K562 (cell line): ENCODE data around the gene TRPV6. TPM values are rescaled to one million over a fixed set of nuclear protein-coding genes. Genes with fewer than 3 reads are reported as not detected.

Experiments
- CREM ChIP-seq: IDR thresholded peaks from 2 replicates; pipeline ENCODE4 v1.6.1; 2014; ENCODE audit warnings: antibody characterized with exemption, low read depth
- FOXM1 ChIP-seq, 2 experiments: fragments of 450-650 bp in 1 of 2; sonication (generic) in 1 of 2; formaldehyde crosslinking in 1 of 2; IDR thresholded peaks; 2 replicates each; pipeline versions ENCODE4 v1.6.1 to v1.9.0; 2017 to 2022; ENCODE audit warnings: low read depth in 2 of 2, mild to moderate bottlenecking in 2 of 2, missing genetic modification reagents in 1 of 2, moderate library complexity in 1 of 2
- HNRNPL ChIP-seq: fragments of 200-400 bp; formaldehyde crosslinking; IDR thresholded peaks from 2 replicates; pipeline ENCODE4 v1.6.1; 2017; ENCODE audit warnings: low read depth, mild to moderate bottlenecking, low read length
- JUN ChIP-seq, 2 experiments: sonication (generic) in 1 of 2; formaldehyde crosslinking in 1 of 2; IDR thresholded peaks; 2 replicates each; pipeline versions ENCODE4 v1.6.1 to v1.8.0; 2012 to 2022; ENCODE audit warnings: borderline replicate concordance in 2 of 2, mild to moderate bottlenecking in 2 of 2, improper control_type of control experiment in 1 of 2, low read depth in 1 of 2, low read length in 1 of 2, missing genetic modification reagents in 1 of 2
- KDM4B ChIP-seq, 2 experiments: fragments of 450-650 bp in 1 of 2; sonication (generic) in 1 of 2; IDR thresholded peaks; 2 replicates each; pipeline ENCODE4 v1.6.1; 2016 to 2017; ENCODE audit warnings: borderline replicate concordance in 2 of 2, antibody characterized with exemption in 1 of 2, low read depth in 1 of 2, mild to moderate bottlenecking in 1 of 2
- MAFG ChIP-seq: fragments of 450-650 bp; conservative IDR thresholded peaks from 2 replicates; pipeline ENCODE4 v1.6.1; 2016; ENCODE audit warnings: missing genetic modification characterization, missing compliant biosample characterization
- MTA1 ChIP-seq: fragments of 450-650 bp; IDR thresholded peaks from 2 replicates; pipeline ENCODE4 v1.6.1; 2017; ENCODE audit warnings: borderline replicate concordance
- NR2C1 ChIP-seq, 2 experiments: fragments of 450-650 bp; IDR thresholded peaks; 2 replicates each; pipeline ENCODE4 v1.6.1; 2017; ENCODE audit warnings: mild to moderate bottlenecking in 2 of 2, antibody characterized with exemption in 1 of 2, inconsistent platforms in 1 of 2, missing compliant biosample characterization in 1 of 2, missing genetic modification characterization in 1 of 2
- RBM22 ChIP-seq: fragments of 200-400 bp; formaldehyde crosslinking; IDR thresholded peaks from 2 replicates; pipeline ENCODE4 v1.6.1; 2018; ENCODE audit warnings: low read length, low read depth; ENCODE audit not compliant: poor library complexity, severe bottlenecking
- SETDB1 ChIP-seq: IDR thresholded peaks from one replicate; pipeline ENCODE4 v1.6.1; 2012; ENCODE audit warnings: low read length, control low read depth, inconsistent platforms
- SIRT6 ChIP-seq: IDR thresholded peaks from one replicate; pipeline ENCODE4 v1.6.1; 2012; ENCODE audit warnings: low read depth, mild to moderate bottlenecking, control low read depth, inconsistent platforms, low read length, moderate library complexity
- TEAD2 ChIP-seq: fragments of 450-650 bp; IDR thresholded peaks from 2 replicates; pipeline ENCODE4 v1.6.1; 2016; ENCODE audit warnings: missing genetic modification characterization, control low read depth, missing compliant biosample characterization
- ZHX1 ChIP-seq: fragments of 150-350 bp; conservative IDR thresholded peaks from 2 replicates; pipeline ENCODE4 v1.6.1; 2014; ENCODE audit warnings: low read length
- ZNF140 ChIP-seq: fragments of 250-450 bp; sonication (Bioruptor Pico); IDR thresholded peaks from 2 replicates; pipeline ENCODE4 v1.8.0; 2021; ENCODE audit warnings: moderate library complexity, mild to moderate bottlenecking, inconsistent platforms
- polyA plus RNA-seq, 8 experiments: library from polyadenylated mRNA; depleted of rRNA in 4 of 8; stranded (reverse) in 5 of 8; unstranded in 3 of 8; fragments of >200 nt; fragmentation: Nextera tagmentation in 2 of 8; fragmentation: Illumina TruSeq in 1 of 8; extraction: Ambion mirVana in 2 of 8; extraction: Trizol in 1 of 8; gene quantifications; 2 replicates each; pipeline versions ENCODE4 v1.2.1 to v1.2.3, GENCODE V29; 2011 to 2014; ENCODE audit warnings: inconsistent platforms in 1 of 8, missing spikeins in 1 of 8
- total RNA-seq, 7 experiments: library from RNA; depleted of rRNA in 6 of 7; stranded (reverse); fragments of >200 nt in 6 of 7; fragmentation: Illumina TruSeq in 2 of 7; extraction: Trizol in 2 of 7; gene quantifications; 2 replicates each; pipeline versions ENCODE4 v1.2.1 to v1.2.3, GENCODE V29; 2011 to 2021; ENCODE audit warnings: low replicate concordance in 1 of 7
- TF ChIP-seq, protein P1 (sequence below): sonication (generic); formaldehyde crosslinking; IDR thresholded peaks from 2 replicates; pipeline ENCODE4 v1.8.1; 2023; ENCODE audit warnings: missing genetic modification reagents, mild to moderate bottlenecking, borderline replicate concordance
- TF ChIP-seq, protein P2 (sequence below): fragments of 450-650 bp; IDR thresholded peaks from 2 replicates; pipeline ENCODE4 v1.7.1; 2018; ENCODE audit warnings: mild to moderate bottlenecking, low read depth; ENCODE audit not compliant: partially characterized antibody

TRPV6 gene
- total and polyA plus RNA-seq, 9 of the 15 experiments (the other 6 are each of a cell fraction or from before 2014, with no cell fraction given), result 0.04 to 0.36 (median 0.11) TPM

DNA sequence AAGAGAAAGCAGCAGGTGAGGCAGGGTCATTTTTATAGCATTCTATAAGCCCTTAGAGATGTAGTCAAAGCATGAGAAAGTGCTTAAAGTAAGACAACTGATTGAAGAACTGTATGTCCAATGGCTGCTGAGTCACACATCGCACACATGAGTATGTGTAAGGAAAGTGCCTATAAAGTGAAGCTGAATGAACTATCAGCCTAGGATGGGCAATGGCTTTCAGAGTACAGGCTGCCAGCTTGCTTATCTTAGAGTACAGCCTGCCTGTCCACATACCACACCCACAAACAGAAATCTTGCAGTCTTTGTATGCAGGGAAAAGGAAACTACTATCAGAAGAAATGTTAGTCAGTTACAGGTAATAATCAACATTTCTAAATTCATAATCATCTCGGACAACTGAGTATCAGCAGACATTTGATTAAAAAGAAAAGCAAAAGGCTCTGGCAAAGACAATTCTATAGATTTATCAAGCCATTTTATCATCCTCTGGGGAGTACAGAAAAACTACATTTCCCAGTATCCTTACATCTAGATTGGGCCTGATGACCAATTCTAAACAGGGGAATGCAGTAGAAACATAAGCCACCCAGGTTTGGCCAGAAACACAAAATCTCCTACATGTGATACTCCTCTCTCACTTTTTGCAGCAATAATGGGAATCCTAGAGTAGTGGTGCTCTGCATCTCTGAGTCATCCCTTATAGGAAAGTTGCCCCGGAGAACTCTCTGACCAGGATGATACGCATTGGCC is 46.9 kb downstream of the TRPV6 start (continued):
- TF ChIP-seq JUN (IDR thresholded peaks at IDR 0.05; ENCODE audit: borderline replicate concordance, low read depth, low read length), result no peak
- TF ChIP-seq JUN (CRISPR knock-in tag; IDR thresholded peaks at IDR 0.05; ENCODE audit: borderline replicate concordance), result no peak
- no peak for TF ChIP-seq CREM
- TF ChIP-seq ZNF140 (CRISPR knock-in tag), result no peak
- no peak for TF ChIP-seq SETDB1
- TF ChIP-seq NR2C1 (IDR thresholded peaks at IDR 0.05), result no peak
- no peak for TF ChIP-seq NR2C1 (tag; IDR thresholded peaks at IDR 0.05)
- TF ChIP-seq MAFG (tag), result peak; percentile 75
- no peak for TF ChIP-seq TEAD2 (tag)
- TF ChIP-seq, protein P1, sequence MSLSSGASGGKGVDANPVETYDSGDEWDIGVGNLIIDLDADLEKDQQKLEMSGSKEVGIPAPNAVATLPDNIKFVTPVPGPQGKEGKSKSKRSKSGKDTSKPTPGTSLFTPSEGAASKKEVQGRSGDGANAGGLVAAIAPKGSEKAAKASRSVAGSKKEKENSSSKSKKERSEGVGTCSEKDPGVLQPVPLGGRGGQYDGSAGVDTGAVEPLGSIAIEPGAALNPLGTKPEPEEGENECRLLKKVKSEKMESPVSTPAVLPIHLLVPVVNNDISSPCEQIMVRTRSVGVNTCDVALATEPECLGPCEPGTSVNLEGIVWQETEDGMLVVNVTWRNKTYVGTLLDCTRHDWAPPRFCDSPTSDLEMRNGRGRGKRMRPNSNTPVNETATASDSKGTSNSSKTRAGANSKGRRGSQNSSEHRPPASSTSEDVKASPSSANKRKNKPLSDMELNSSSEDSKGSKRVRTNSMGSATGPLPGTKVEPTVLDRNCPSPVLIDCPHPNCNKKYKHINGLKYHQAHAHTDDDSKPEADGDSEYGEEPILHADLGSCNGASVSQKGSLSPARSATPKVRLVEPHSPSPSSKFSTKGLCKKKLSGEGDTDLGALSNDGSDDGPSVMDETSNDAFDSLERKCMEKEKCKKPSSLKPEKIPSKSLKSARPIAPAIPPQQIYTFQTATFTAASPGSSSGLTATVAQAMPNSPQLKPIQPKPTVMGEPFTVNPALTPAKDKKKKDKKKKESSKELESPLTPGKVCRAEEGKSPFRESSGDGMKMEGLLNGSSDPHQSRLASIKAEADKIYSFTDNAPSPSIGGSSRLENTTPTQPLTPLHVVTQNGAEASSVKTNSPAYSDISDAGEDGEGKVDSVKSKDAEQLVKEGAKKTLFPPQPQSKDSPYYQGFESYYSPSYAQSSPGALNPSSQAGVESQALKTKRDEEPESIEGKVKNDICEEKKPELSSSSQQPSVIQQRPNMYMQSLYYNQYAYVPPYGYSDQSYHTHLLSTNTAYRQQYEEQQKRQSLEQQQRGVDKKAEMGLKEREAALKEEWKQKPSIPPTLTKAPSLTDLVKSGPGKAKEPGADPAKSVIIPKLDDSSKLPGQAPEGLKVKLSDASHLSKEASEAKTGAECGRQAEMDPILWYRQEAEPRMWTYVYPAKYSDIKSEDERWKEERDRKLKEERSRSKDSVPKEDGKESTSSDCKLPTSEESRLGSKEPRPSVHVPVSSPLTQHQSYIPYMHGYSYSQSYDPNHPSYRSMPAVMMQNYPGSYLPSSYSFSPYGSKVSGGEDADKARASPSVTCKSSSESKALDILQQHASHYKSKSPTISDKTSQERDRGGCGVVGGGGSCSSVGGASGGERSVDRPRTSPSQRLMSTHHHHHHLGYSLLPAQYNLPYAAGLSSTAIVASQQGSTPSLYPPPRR, result no peak
- no peak for TF ChIP-seq HNRNPL
- TF ChIP-seq SIRT6, result no peak
- no peak for TF ChIP-seq MTA1
- no peak for TF ChIP-seq KDM4B (IDR thresholded peaks at IDR 0.05; ENCODE audit: borderline replicate concordance in 2 of 2, low read depth in 1 of 2)
- TF ChIP-seq FOXM1 (IDR thresholded peaks at IDR 0.05; ENCODE audit: low read depth), result no peak
- TF ChIP-seq FOXM1 (CRISPR knock-in tag; IDR thresholded peaks at IDR 0.05; ENCODE audit: low read depth), result no peak
- no peak for TF ChIP-seq ZHX1
- no peak for TF ChIP-seq RBM22
- TF ChIP-seq, protein P2, sequence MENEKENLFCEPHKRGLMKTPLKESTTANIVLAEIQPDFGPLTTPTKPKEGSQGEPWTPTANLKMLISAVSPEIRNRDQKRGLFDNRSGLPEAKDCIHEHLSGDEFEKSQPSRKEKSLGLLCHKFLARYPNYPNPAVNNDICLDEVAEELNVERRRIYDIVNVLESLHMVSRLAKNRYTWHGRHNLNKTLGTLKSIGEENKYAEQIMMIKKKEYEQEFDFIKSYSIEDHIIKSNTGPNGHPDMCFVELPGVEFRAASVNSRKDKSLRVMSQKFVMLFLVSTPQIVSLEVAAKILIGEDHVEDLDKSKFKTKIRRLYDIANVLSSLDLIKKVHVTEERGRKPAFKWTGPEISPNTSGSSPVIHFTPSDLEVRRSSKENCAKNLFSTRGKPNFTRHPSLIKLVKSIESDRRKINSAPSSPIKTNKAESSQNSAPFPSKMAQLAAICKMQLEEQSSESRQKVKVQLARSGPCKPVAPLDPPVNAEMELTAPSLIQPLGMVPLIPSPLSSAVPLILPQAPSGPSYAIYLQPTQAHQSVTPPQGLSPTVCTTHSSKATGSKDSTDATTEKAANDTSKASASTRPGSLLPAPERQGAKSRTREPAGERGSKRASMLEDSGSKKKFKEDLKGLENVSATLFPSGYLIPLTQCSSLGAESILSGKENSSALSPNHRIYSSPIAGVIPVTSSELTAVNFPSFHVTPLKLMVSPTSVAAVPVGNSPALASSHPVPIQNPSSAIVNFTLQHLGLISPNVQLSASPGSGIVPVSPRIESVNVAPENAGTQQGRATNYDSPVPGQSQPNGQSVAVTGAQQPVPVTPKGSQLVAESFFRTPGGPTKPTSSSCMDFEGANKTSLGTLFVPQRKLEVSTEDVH, result no peak
